NCI-H526 (cell line): Measurements from ENCODE around the gene HAO2.

ENCODE experiments used
- DNase-seq, 2 experiments: peaks; one replicate each; lab custom pipeline; 2025; lab: John Stamatoyannopoulos, UW

HAO2 gene

GRCh38 chr1:119438761-119439160 is 70.2 kb downstream of the HAO2 start:
- no peak for DNase-seq

- no peak for DNase-seq
Measured at GRCh38 chr1:119440721-119441307, 72.2 kb downstream of the HAO2 start.

- DNase-seq, result no peak
Measured at GRCh38 chr1:119442756-119443155, 74.2 kb downstream of the HAO2 start.
